Hepatocyte (in vitro differentiated cells): ENCODE results near the gene RANBP3. TPM values are rescaled to one million over a fixed set of nuclear protein-coding genes. Genes with fewer than 3 reads are reported as not detected.

ENCODE experiments used
- DNase-seq: peaks from one replicate; pipeline ENCODE4 v3.0.0-alpha.2; 2016; ENCODE audit warnings: low spot score
- H2AFZ ChIP-seq: fragments of 200-600 bp; sonication (generic); 2 replicates; pipeline ENCODE4 v1.6.0; 2016; ENCODE audit warnings: antibody characterized with exemption, mild to moderate bottlenecking
- H3K27ac ChIP-seq: fragments of 200-600 bp; sonication (generic); 2 replicates; pipeline ENCODE4 v1.5.1; 2016; ENCODE audit warnings: mild to moderate bottlenecking
- H3K27me3 ChIP-seq: fragments of 200-600 bp; sonication (generic); 2 replicates; pipeline ENCODE4 v1.6.1; 2016
- H3K36me3 ChIP-seq: fragments of 200-600 bp; sonication (generic); replicated peaks from 2 replicates; pipeline ENCODE4 v1.5.1; 2016; ENCODE audit warnings: low read depth; ENCODE audit not compliant: insufficient read depth
- H3K4me1 ChIP-seq: fragments of 200-600 bp; sonication (generic); 2 replicates; pipeline ENCODE4 v1.5.1; 2016; ENCODE audit warnings: mild to moderate bottlenecking, moderate library complexity; ENCODE audit not compliant: insufficient read depth
- H3K4me2 ChIP-seq: fragments of 200-600 bp; sonication (generic); 2 replicates; pipeline ENCODE4 v1.6.0; 2016
- H3K4me3 ChIP-seq: fragments of 200-600 bp; sonication (generic); 2 replicates; pipeline ENCODE4 v1.5.1; 2016; ENCODE audit warnings: mild to moderate bottlenecking
- H3K79me2 ChIP-seq: fragments of 200-600 bp; sonication (generic); 2 replicates; pipeline ENCODE4 v1.6.0; 2017; ENCODE audit warnings: mild to moderate bottlenecking
- H3K9me2 ChIP-seq: fragments of 200-600 bp; sonication (generic); replicated peaks from 2 replicates; pipeline ENCODE4 v1.6.0; 2017; ENCODE audit warnings: mild to moderate bottlenecking; ENCODE audit not compliant: insufficient read depth
- H3K9me3 ChIP-seq: fragments of 200-600 bp; sonication (generic); 2 replicates; pipeline ENCODE4 v1.5.1; 2016; ENCODE audit warnings: low read depth, mild to moderate bottlenecking
- H4K20me1 ChIP-seq: fragments of 200-600 bp; sonication (generic); 2 replicates; pipeline ENCODE4 v1.6.0; 2016; ENCODE audit warnings: mild to moderate bottlenecking; ENCODE audit not compliant: insufficient read depth, poor library complexity, severe bottlenecking
- CTCF ChIP-seq: fragments of 200-600 bp; sonication (generic); IDR thresholded peaks from 2 replicates; pipeline ENCODE4 v1.5.1; 2016; ENCODE audit warnings: antibody characterized with exemption, mild to moderate bottlenecking; ENCODE audit not compliant: poor library complexity
- EZH2 ChIP-seq: fragments of 200-600 bp; sonication (generic); IDR thresholded peaks from 2 replicates; pipeline ENCODE4 v1.6.1; 2016; ENCODE audit warnings: antibody characterized with exemption, mild to moderate bottlenecking, borderline replicate concordance
- EZH2phosphoT487 ChIP-seq: fragments of 200-600 bp; sonication (generic); IDR thresholded peaks from one replicate; pipeline ENCODE4 v1.6.1; 2018; ENCODE audit warnings: antibody characterized with exemption, mild to moderate bottlenecking, low read depth, moderate library complexity; ENCODE audit not compliant: unreplicated experiment, severe bottlenecking
- WGBS: methylation state at CpG from one replicate; pipeline ENCODE4 v1.1.6; 2016; ENCODE audit warnings: low lambda C conversion rate; ENCODE audit errors: missing lambda C conversion rate; 5-methylcytosine and 5-hydroxymethylcytosine counted together
- polyA plus RNA-seq: library from polyadenylated mRNA; unstranded; fragments of >200 nt; fragmentation: Nextera tagmentation; extraction: Ambion mirVana; gene quantifications from 2 replicates; pipeline ENCODE4 v1.2.1, GENCODE V29; 2016
- total RNA-seq: library from RNA; depleted of rRNA; stranded (reverse); fragments of >200 nt; gene quantifications from 2 replicates; pipeline ENCODE4 v1.2.3, GENCODE V29; 2014

The RANBP3 gene
- total and polyA plus RNA-seq, 2 experiments from 2014 or later = 10.4 to 51.0 TPM

- H3K36me3 ChIP-seq = no peaks in the 10 kb centered on the region
- no peaks in the 10 kb centered on the region for H3K27me3 ChIP-seq
- no peaks in the 10 kb centered on the region for H3K79me2 ChIP-seq
- TF ChIP-seq CTCF = no peak
- TF ChIP-seq EZH2phosphoT487 = no peak
- no peak for TF ChIP-seq EZH2
- 97% methylated on average over 12 of the region's 12 CpGs for WGBS
- H3K27ac ChIP-seq = no peak overlapping the region
- no peak overlapping the region for H3K4me2 ChIP-seq
- H3K9me3 ChIP-seq = no peaks in the 10 kb centered on the region
- H4K20me1 ChIP-seq = no peaks in the 10 kb centered on the region
- H3K4me1 ChIP-seq = peaks cover 14% of the 10 kb centered on the region
- no peak for DNase-seq
- no peak overlapping the region for H2AFZ ChIP-seq
- no peak overlapping the region for H3K4me3 ChIP-seq
- no peaks in the 10 kb centered on the region for H3K9me2 ChIP-seq
Observed at GRCh38 chr19:5922161-5922545, 55.8 kb downstream of the RANBP3 start.

- no peak for TF ChIP-seq CTCF
- TF ChIP-seq EZH2 = no peak
- TF ChIP-seq EZH2phosphoT487 = no peak
- H2AFZ ChIP-seq = no peak overlapping the region
- no peaks in the 10 kb centered on the region for H4K20me1 ChIP-seq
- no peaks in the 10 kb centered on the region for H3K79me2 ChIP-seq
- no peak overlapping the region for H3K4me3 ChIP-seq
- H3K9me2 ChIP-seq = no peaks in the 10 kb centered on the region
- WGBS = 94% methylated on average over 21 of the region's 21 CpGs
- no peaks in the 10 kb centered on the region for H3K36me3 ChIP-seq
- no peak for DNase-seq
- no peak overlapping the region for H3K27ac ChIP-seq
- H3K27me3 ChIP-seq = no peaks in the 10 kb centered on the region
- no peak overlapping the region for H3K4me2 ChIP-seq
- no peaks in the 10 kb centered on the region for H3K9me3 ChIP-seq
- peaks cover 10% of the 10 kb centered on the region for H3K4me1 ChIP-seq
Observed at GRCh38 chr19:5921516-5922160, 56.3 kb downstream of the RANBP3 start.

GRCh38 chr19:5918463-5919079, 59.4 kb downstream of the RANBP3 start:
- 97% methylated on average over 20 of the region's 20 CpGs for WGBS
- Histone ChIP-seq H3K4me2 (no peak overlapping the region), H3K9me3 (no peaks in the 10 kb centered on the region), H3K9me2 (no peaks in the 10 kb centered on the region), H3K79me2 (no peaks in the 10 kb centered on the region), H4K20me1 (no peaks in the 10 kb centered on the region), H3K4me3 (no peak overlapping the region), H3K4me1 (peaks cover 30% of the 10 kb centered on the region), H3K27me3 (no peaks in the 10 kb centered on the region), H2AFZ (no peak overlapping the region), H3K36me3 (no peaks in the 10 kb centered on the region), H3K27ac (no peak overlapping the region)
- DNase-seq = no peak
- TF ChIP-seq EZH2phosphoT487 (no peak), EZH2 (no peak), CTCF (no peak)
